D341Med (cell line): ENCODE measurements around the gene PAQR6.

ENCODE experiments used
- DNase-seq: peaks from one replicate; pipeline ENCODE4 v3.0.0; 2012; ENCODE audit warnings: low spot score

PAQR6 gene

GRCh38 chr1:156262461-156263287 is 14.8 kb upstream of the PAQR6 start:
- DNase-seq = no peak

GRCh38 chr1:156260896-156261295 is 13.0 kb upstream of the PAQR6 start:
- no peak for DNase-seq

- no peak for DNase-seq
Measured at GRCh38 chr1:156259805-156260204, 11.9 kb upstream of the PAQR6 start.

- no peak for DNase-seq
Measured at GRCh38 chr1:156258859-156259258, 11.0 kb upstream of the PAQR6 start.

- DNase-seq = no peak
Measured at GRCh38 chr1:156257711-156258110, 9.9 kb upstream of the PAQR6 start.

- DNase-seq = no peak
Measured at GRCh38 chr1:156253634-156254033, 5.8 kb upstream of the PAQR6 start.

- DNase-seq = no peak
Measured at GRCh38 chr1:156251527-156251926, 3.7 kb upstream of the PAQR6 start.

- no peak for DNase-seq
Measured at GRCh38 chr1:156249593-156249992, 1.7 kb upstream of the PAQR6 start.

GRCh38 chr1:156248323-156248683 is 447 bp upstream of the PAQR6 start:
- DNase-seq = no peak

GRCh38 chr1:156246781-156247459 is 936 bp downstream of the PAQR6 start:
- DNase-seq = peak; percentile 57

GRCh38 chr1:156246241-156246780 is 1.5 kb downstream of the PAQR6 start:
- no peak for DNase-seq

GRCh38 chr1:156245451-156246232 is 2.2 kb downstream of the PAQR6 start:
- peak; percentile 63 for DNase-seq

GRCh38 chr1:156244712-156245111 is 3.1 kb downstream of the PAQR6 start:
- peak; percentile 50 for DNase-seq

- DNase-seq = no peak
Measured at GRCh38 chr1:156244126-156244525, 3.7 kb downstream of the PAQR6 start.

- peak; percentile 49 for DNase-seq
Measured at GRCh38 chr1:156242738-156243137, 5.1 kb downstream of the PAQR6 start.

- DNase-seq = no peak
Measured at GRCh38 chr1:156241926-156242325, 5.9 kb downstream of the PAQR6 start, which contains the start of gene BGLAP. TSS of gene BGLAP (plus strand) at chr1:156242184. CDS start at chr1:156242232, 48 bp downstream.

GRCh38 chr1:156241311-156241811 is 6.5 kb downstream of the PAQR6 start:
- DNase-seq = no peak

GRCh38 chr1:156238248-156238647 is 9.6 kb downstream of the PAQR6 start:
- no peak for DNase-seq

GRCh38 chr1:156236164-156236563 is 11.7 kb downstream of the PAQR6 start:
- DNase-seq = no peak

GRCh38 chr1:156233426-156234127 is 14.3 kb downstream of the PAQR6 start:
- no peak for DNase-seq

GRCh38 chr1:156232201-156232894 is 15.5 kb downstream of the PAQR6 start:
- DNase-seq = no peak
